HG03280 (cell line): Measurements from ENCODE around the gene MAGEF1.

ENCODE experiments used
- ATAC-seq: cut with Tn5 transposase; IDR thresholded peaks from one replicate; pipeline ENCODE4 v1.9.1; 2021; ENCODE audit warnings: mild to moderate bottlenecking, moderate library complexity; ENCODE audit not compliant: unreplicated experiment

MAGEF1 gene

DNA sequence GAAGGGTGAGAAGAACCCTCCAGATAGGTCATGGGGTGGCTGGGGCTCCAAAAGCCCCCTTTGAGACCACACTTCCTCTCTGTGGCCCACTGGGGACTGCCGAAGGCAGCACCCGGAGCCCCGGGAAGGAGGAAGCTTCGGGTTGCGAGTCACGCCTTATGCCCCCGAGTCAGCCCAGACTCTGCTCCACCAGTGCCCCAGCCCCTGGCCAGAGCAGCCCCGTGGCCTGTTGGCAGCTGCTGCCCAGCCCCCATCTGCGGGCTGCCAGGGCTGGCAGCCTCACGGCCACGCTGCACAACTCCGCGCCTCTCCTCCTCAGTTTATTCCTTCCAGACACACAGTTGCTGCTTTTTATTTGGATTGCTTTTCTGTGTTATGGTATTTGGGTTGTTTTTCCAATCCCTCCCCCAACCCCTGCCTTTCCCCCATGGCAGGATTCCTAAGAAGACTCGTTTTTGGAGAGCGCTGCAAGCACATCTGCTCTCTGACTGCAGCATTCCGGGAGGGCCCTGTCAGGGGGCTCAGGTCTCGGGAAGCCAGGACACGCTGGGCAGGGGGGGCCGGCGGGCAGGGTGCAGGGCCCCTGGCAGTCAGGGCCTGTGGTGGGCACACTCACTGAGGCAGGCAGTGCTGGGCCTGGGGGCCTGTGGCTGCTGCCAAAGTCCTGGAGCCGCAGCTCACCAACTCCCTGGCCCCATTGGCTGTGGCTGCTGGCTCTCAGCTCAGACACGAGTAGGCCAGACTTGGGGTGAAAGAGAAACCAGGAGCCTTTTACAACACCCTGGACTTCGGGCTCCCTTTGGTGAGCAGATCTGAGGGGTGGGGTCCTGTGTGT lies 20.2 kb downstream of the MAGEF1 start:
- no peak for ATAC-seq

DNA sequence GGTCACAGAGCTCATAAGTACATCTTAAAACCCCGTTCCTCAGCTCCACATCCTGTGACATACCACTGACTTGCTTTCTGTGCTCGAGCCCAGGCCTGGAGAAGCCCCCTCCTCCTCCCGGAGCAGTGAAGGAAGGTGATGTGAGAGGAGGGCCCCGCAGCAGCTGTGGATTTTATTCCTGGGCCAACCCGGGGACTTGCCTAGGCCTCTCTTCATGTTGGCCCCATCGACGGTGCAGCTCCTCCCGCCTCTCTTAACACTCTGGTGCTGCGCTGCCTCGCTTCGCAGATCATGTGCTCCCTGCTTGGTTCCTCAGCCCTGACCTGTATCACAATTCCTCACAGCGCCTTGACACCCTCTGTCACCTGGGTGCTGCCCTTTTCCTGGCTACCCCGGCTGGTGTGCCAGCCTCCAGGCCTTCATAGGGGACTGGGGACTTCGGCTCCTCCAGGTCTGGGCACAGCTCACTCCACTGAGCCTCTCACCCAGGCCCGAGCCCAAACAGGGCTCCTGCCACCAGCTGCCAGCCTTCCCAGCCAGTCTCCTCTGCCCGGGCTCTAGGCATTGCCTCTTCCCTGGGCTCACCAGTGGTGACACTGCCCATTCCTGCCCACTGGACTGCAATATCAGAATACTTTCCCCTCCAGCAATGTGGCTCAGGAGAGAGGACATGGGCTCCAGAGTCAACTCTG lies 21.5 kb downstream of the MAGEF1 start:
- ATAC-seq: no peak

DNA sequence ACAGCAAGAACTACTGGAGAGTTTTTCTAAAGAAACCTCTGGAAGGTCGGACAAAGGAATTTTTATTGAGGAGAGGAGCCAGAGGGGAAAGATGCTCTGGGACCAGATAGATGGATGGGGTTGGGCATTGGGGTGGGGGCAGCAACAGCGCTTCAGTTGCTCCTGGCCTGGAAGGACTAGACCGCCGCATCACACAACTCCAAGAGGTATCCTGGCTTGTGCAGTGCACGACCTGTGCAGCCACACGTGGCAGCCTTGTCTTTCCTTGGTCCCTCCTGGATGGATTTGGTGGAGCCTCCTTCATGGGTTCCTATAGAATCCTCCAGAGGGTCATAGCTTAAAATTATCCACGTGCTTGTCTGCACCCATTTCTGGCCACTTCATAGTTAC lies 23.0 kb downstream of the MAGEF1 start:
- no peak for ATAC-seq

DNA sequence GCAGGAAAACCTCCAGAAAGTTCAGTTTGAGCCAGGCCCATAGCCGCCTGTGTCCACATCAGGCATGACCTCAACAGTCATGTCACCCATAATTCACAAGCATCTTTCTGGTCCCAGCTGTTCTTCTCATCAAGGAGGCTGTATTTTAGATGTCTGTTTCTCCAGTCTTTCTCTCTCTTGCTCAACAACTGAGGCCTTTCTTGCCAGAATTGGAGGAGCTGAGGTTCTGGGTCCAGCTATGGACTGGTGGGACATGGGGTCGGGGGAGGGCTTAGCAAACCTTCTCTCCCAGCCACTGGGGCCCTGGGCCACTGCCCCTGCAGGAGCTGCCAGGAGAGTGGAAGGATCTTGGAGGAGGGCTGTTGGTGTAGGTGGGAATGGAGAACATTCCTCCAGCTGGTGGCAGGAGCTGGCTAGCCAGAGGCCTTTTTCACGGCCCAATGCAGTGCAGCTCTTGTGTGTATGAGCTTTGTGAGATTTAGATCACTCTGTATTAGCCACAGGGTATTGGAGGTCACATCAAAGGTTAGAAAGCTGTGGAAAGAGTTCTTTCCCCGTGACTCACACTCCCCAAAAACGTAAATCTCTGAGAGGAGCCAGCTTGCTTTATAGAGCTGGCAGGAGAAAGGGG lies 23.5 kb downstream of the MAGEF1 start:
- ATAC-seq: no peak

DNA sequence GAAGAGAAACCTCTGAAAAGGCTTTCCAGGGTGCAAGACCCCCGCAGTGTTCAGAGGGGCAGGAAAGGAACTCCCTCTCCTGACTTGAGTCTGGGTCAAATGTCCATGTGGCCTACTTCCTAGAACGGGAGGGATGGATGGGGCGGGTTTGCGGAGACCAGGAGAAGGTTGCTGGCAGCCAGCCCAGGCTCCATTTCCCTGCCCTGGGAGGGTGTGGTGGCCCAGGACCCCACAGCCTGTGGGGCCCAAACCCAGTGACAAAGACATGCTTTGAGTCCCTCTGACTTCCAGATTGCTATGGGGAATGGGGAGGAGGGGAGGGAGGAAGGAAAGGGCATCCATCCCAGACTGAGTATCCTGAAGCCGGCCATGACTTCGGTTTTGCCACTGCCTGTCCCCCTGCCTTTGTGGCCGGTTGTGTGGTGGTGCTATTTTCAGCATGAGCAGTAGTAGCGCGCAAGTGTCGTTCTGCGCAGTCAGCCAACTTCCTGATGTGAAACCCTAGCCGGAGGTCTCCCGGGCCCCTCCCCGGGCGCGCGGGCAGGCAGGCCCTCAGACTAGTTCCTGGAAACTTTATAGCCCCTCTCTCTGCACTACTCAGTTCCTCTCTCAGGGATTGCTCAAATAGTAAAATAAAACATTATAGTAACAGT lies 24.4 kb downstream of the MAGEF1 start:
- no peak for ATAC-seq

DNA sequence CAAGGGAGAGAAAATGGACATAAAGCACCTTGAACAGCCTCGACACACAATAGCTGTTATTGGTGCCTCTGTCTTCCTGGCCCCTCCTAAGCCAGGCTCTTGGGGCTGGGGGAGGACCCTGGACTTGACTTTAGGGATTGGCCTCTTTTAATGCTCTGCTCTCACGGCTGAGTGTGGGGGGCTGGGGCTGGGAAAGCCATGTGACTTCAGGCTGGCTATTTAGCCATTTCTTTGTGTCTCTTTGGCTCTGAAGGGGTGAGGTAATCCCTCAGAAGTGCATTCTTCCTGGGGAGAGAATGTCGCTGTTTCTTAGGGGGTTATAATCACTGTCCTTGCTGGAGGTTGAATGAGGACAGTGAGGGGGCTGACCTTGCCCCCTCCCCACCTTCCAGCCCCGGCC lies 26.2 kb downstream of the MAGEF1 start:
- ATAC-seq: no peak

DNA sequence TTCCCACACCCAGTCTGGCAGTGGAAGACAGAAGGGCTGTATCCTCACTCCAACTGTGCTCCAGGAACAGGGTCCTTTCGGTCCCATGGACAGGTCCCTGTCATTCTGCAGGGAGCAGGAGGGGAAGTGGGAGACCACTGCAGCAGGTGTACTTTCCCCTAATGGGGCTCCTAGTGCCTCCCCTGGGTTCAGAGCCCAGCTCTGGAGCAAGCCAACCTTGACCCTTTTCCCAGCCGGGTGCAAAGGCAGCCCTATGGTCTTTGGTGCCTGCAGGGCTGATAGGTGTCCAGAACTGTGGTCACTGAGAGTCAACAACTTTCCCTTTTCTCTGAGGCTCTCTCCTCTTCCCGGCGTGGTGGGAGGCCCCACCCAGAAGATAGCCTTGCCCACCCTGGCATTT lies 26.8 kb downstream of the MAGEF1 start:
- ATAC-seq: no peak

DNA sequence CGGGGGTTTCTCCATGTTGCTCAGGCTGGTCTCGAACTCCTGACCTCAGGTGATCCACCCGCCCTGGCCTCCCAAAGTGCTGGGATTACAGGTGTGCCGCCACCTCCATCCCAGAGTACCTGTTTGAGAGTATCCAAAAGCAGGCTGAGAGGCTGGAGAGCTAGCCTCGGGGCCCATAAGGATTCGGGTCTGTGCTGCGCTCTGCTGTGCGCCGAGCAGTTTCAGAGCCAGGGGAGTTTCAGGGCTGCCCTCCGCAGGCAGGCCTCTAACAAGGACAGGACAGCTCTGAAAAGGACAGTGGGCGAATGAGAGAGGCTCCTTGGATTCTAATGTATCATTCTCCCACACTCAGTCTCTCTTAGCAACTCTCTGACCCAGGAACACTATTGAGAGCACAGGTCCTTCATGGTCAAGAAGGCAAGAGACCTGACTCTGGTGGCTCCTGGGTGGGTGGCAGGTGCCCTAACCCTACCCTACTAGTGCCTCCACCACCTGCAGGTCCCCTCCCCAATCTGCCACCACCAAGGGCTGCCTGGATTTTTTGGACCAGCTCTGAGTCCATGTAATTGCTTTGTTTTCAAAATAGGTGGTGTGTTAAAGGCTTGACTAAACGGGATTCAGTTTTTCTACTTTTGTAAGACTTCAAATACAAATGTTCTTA lies 27.8 kb downstream of the MAGEF1 start:
- no peak for ATAC-seq

DNA sequence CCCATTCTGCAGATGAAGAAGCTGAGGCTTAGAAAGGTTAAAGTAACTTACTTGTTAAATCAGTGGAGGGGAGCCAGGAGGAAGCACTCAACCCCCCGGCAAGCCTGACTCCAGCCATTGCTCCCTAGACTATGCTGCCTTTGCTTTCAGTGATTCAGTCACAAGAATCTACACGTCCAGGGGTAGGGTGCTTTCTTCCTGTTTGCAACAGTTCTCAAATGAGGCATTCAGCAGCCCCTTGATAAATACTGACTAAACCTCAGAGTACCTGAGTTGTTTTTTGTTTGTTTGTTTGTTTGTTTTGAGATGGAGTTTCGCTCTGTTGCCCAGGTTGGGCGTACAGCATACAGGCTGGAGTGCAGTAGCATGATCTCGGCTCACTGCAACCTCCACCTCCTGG lies 28.6 kb downstream of the MAGEF1 start:
- ATAC-seq: no peak

DNA sequence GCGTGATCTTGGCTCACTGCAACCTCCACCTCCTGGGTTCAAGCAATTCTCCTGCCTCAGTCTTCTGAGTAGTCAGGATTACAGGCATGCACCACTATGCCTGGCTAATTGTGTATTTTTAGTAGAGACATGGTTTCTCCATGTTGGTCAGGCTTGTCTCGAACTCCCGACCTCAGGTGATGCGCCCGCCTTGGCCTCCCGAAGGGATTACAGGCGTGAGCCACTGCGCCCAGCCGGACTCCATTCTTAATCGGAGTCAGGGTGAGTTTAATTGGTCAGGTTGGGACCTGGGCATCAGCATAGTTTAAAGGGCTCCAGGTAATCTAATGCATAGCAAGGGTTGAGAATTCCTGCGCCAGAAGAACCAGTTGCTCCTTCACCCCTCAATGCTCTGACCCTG lies 29.2 kb downstream of the MAGEF1 start:
- ATAC-seq: no peak

DNA sequence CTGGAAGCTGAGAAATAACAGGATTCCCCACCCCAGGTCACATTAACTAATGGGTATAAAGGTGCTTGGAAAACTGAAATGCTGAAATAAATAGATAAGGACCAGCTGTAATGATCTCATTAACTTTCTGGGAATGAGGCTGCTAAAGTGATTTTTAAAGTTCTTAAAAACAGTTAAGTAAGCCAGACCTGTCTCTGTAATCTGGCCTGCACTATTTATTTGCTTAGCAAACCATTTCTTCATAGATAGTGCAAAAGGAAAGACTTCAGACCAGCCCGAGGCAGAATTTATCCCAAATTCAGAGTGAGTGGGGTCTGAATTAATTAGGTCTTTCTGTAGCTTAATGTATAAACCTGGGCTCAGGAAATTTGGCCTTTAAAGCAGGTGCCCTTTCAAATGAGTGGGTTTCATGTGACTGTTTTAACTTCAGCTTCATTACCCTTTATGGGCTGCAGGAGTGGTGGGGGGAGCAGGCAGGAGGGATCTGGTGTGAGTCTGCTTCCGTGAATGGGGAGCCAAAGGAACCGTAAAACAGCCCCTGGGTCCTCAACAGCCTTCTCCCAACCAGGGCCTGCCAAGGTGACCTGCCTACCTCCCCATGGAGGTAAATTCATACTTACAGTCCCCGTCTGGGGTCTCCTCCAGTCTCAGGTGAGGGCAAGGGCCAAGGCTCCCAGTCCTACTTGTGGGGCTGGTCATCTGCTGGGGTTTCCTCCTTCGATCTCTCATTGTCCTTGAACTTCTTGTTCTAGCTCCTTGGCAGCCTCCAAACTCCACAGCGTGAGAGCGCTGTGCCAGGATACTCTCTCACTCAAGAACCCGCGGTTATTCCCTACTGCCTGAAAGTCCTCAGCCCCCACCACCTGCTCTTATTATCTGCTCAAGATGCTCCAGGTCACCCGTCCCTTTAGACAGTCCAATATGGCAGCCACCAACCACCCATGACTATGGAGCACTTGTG lies 31.2 kb downstream of the MAGEF1 start:
- no peak for ATAC-seq

DNA sequence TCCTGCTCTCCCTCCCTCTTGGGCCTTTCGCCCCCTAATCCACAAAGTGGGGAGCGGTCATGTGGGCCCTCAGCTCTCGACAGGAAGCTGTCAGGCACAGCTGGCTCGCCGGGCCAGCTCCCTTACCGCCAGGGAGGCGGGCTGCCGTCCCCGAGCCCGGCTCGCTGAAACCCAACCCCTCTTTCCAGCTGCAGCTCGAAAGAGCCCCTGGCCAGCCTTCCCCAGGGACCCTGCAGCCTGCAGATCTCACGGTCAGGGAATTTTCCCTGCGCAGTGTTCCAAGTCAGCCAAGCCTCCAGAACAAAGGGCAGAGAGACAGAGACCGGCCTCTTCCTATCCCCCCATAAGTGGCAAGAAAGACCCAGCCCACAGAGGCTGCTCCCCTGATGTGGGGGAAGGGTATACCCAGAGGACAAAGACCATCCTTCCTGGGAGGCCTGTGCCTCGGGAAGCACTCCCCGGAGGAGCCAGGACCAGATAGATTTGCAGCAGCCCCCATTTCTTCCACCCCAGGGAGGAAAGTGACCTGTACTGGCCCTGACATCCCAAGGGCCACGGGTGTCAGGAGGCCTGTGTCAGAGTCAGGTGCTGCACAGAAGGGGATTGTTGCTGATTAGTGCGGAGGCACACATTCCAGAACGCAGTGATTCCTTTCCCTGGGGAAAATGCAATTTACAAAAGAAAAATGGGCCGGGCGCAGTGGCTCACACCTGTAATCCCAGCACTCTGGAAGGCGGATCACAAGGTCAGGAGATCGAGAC lies 32.6 kb downstream of the MAGEF1 start:
- no peak for ATAC-seq

DNA sequence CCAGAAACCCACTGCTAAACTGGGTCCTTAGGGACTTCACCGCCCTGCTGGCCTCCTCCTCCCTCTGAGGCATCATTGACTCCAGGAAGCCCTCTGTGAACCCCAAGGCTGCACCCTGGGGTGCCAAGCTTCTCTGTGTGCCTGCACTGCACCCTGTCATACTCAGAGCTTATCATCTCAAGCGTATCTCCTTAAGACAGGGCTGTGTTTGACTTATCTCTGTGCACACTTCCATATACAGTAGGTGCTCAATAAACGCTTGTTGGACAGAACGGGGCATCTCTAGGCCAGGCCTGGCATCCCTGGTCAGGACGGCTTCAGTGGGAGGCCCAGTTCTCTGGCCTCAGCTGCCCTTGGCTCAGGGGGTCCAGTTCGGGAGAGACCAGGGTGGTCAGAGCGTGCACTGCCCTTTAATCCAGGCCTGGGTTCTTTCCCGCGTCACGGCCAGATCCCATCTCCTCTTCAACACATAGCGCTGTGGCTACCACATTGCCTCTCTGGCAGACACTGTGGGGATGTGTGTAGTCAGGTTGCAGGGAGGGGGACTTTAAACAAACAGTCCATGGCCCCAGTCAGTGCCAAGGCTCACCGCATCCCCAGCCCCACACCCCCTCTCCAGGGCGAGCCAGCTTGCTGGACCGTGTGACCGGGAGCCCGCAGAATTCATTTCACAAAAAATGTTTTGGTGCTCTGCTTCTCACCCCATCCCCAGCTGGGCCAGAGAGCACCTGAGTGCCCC lies 33.4 kb downstream of the MAGEF1 start:
- ATAC-seq: no peak

DNA sequence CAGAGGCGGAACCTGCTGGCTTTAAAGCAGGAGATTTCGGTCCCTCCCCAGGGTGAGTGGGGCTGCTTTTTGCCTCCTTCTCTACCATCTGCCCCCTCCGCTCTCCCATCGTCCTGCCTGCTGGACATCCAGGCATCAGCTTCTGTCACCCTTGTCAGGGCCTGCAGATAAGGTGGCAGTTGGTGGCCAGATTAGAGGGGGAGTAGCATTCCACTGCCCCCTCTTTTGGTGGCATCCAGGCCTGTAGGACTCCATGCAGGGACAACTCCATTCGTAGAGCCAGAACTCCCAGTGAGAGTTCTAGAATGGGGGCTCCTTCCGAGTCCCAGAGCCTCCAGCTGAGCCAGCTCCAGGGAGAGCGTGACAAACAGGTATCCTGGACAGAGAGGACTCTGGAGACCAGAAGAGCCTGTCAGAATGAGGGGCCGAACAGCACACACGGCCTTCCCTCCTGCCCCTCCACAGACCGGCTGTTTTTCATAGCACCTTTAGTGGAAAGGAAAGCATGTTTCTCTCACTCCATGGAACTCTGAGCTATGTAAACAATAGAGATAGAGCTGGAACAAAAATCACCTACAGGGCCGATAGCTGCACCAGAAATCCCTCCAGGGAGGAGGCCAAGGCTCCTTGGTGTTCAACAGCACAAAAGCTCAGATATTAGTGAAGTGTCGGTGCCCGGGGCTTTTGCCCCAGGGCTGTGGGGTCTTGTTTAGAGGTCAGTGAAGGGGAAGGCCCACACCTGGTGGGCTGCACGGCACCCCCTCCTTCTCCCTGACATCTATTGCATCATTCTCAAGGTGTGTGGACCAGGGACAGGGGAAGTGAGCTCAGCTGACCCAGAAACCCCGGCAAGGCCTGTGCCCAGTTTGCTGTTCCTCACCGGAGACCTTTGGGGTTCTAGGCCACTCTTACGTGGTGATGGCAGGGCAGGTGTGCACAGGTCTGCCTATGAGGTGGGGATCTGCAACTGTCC lies 34.2 kb downstream of the MAGEF1 start:
- ATAC-seq: no peak

DNA sequence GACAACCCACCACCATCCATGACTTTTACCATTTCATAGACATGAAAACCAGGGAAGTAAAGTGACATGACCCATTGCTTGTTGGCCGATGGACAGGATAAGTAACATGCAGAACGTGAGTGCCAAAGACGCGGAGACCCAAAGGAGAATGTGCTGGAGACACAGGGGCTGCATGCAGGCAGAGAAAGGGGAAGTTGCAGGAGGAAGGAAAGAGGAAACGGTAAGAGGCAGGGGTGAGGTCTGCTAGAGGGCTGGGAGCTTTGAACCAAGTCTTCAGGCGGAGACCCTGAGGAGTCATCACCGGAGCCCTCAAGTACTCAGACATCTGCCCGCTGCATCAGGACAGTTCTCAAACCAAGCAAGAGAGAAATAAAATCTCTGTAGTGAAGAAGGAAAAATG lies 34.9 kb downstream of the MAGEF1 start:
- no peak for ATAC-seq

DNA sequence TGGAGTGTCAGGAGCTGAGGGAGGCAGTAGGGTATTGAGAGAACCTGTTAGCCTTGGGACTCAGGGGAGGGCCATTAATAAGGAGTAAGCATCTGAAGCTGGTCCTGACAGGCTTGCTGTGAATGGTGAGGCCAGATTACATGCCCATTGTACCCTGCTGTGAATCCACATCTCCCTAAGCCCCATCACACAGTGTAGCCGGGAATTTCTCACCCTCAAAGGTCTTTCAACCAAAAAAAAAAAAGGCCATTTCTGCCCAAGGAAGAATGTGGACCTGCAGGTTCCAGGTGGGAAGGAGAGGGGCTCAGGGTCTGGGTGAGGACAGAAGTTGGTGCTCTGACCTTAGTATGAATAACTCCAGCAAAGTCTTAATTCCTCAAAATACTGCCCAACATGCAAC lies 37.2 kb downstream of the MAGEF1 start:
- no peak for ATAC-seq
